ENCODE data around the gene YDJC.
"Not testable (repeated sequence)": the region's sequence is repeated elsewhere in the genome, so short reads cannot be mapped to it uniquely, and the experiment has no call there.

YDJC gene

GRCh38 chr22:21623648-21623970 is 6.2 kb downstream of the YDJC start:
- Mint-ChIP-seq H3K9me3 (no peaks in the 10 kb centered on the region), H3K4me3 (no peak overlapping the region), H3K27ac (peak overlapping the region; percentile 95), H3K36me3 (ENCODE audit: low read depth) (peaks cover 14% of the 10 kb centered on the region), H3K27me3 (ENCODE audit: low read depth, poor library complexity) (no peaks in the 10 kb centered on the region), H3K4me1 (peaks cover 60% of the 10 kb centered on the region)
- no peak for TF ChIP-seq CTCF (IDR thresholded peaks at IDR 0.05)
- DNase-seq = no peak

- no peak for TF ChIP-seq CTCF (IDR thresholded peaks at IDR 0.05)
- no peak for DNase-seq
- H3K27me3 Mint-ChIP-seq (ENCODE audit: low read depth, poor library complexity) = no peaks in the 10 kb centered on the region
- no peak overlapping the region for H3K4me3 Mint-ChIP-seq
- peak overlapping the region; percentile 95 for H3K27ac Mint-ChIP-seq
- peaks cover 56% of the 10 kb centered on the region for H3K4me1 Mint-ChIP-seq
- no peaks in the 10 kb centered on the region for H3K9me3 Mint-ChIP-seq
- H3K36me3 Mint-ChIP-seq (ENCODE audit: low read depth) = peaks cover 10% of the 10 kb centered on the region
These were observed 6.7 kb downstream of the YDJC start for GRCh38 chr22:21622919-21623647.

GRCh38 chr22:21622011-21622918 is 7.6 kb downstream of the YDJC start:
- Mint-ChIP-seq H3K4me1 (peaks cover 51% of the 10 kb centered on the region), H3K27ac (peak overlapping the region; percentile 95), H3K36me3 (ENCODE audit: low read depth) (peaks cover 5% of the 10 kb centered on the region), H3K27me3 (ENCODE audit: low read depth, poor library complexity) (no peaks in the 10 kb centered on the region), H3K4me3 (no peak overlapping the region), H3K9me3 (no peaks in the 10 kb centered on the region)
- no peak for TF ChIP-seq CTCF (IDR thresholded peaks at IDR 0.05)
- no peak for DNase-seq

GRCh38 chr22:21621025-21621424 is 8.8 kb downstream of the YDJC start:
- no peak overlapping the region for H3K4me3 Mint-ChIP-seq
- TF ChIP-seq CTCF (IDR thresholded peaks at IDR 0.05) = no peak
- peak overlapping the region; percentile 95 for H3K27ac Mint-ChIP-seq
- H3K27me3 Mint-ChIP-seq (ENCODE audit: low read depth, poor library complexity) = no peaks in the 10 kb centered on the region
- peaks cover 45% of the 10 kb centered on the region for H3K4me1 Mint-ChIP-seq
- DNase-seq = no peak
- H3K36me3 Mint-ChIP-seq (ENCODE audit: low read depth) = peaks cover 8% of the 10 kb centered on the region
- H3K9me3 Mint-ChIP-seq = no peaks in the 10 kb centered on the region

- not testable (repeated sequence) for H3K27ac Mint-ChIP-seq; H3K4me3 Mint-ChIP-seq; H3K9me3 Mint-ChIP-seq; DNase-seq; H3K27me3 Mint-ChIP-seq (ENCODE audit: low read depth, poor library complexity)
- Mint-ChIP-seq H3K36me3 (ENCODE audit: low read depth) (peaks cover 37% of the 10 kb centered on the region), H3K4me1 (peaks cover 16% of the 10 kb centered on the region)
These were observed 12.5 kb downstream of the YDJC start for GRCh38 chr22:21617337-21617736.

- no peak for TF ChIP-seq CTCF (IDR thresholded peaks at IDR 0.05)
- Mint-ChIP-seq H3K4me1 (peaks cover 5% of the 10 kb centered on the region), H3K9me3 (no peaks in the 10 kb centered on the region), H3K27me3 (ENCODE audit: low read depth, poor library complexity) (no peaks in the 10 kb centered on the region), H3K4me3 (no peak overlapping the region), H3K36me3 (ENCODE audit: low read depth) (peaks cover 44% of the 10 kb centered on the region), H3K27ac (no peak overlapping the region)
- DNase-seq = no peak
These were observed 14.1 kb downstream of the YDJC start for GRCh38 chr22:21615731-21616130.

Measured in nephron progenitor cell (in vitro differentiated cells).